Measurements from ENCODE around the gene SLC6A13.

GRCh38 chr12:236445-236844 is 26.2 kb downstream of the SLC6A13 start:
- TF ChIP-seq, protein P1, sequence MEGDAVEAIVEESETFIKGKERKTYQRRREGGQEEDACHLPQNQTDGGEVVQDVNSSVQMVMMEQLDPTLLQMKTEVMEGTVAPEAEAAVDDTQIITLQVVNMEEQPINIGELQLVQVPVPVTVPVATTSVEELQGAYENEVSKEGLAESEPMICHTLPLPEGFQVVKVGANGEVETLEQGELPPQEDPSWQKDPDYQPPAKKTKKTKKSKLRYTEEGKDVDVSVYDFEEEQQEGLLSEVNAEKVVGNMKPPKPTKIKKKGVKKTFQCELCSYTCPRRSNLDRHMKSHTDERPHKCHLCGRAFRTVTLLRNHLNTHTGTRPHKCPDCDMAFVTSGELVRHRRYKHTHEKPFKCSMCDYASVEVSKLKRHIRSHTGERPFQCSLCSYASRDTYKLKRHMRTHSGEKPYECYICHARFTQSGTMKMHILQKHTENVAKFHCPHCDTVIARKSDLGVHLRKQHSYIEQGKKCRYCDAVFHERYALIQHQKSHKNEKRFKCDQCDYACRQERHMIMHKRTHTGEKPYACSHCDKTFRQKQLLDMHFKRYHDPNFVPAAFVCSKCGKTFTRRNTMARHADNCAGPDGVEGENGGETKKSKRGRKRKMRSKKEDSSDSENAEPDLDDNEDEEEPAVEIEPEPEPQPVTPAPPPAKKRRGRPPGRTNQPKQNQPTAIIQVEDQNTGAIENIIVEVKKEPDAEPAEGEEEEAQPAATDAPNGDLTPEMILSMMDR (conservative IDR thresholded peaks at IDR 0.05) = no peak
- TF ChIP-seq EZH2 (IDR thresholded peaks at IDR 0.05; ENCODE audit: low read depth) = no peak

Data from PC-9 (cell line).